HL-60 (cell line): ENCODE results near the gene TGFBR3.

Experiments
- DNase-seq, 2 experiments: peaks; one replicate each; pipeline ENCODE4 v3.0.0-alpha.2; 2010 to 2020; ENCODE audit warnings: low read depth in 1 of 2, low spot score in 1 of 2
- H3K27ac ChIP-seq: fragments of 250-450 bp; sonication (Bioruptor Pico); replicated peaks from 2 replicates; pipeline ENCODE4 v1.5.1; 2020; ENCODE audit warnings: mild to moderate bottlenecking, moderate library complexity
- H3K27me3 ChIP-seq: fragments of 250-450 bp; sonication (Bioruptor Pico); 2 replicates; pipeline ENCODE4 v1.5.1; 2021; ENCODE audit warnings: mild to moderate bottlenecking, moderate library complexity; ENCODE audit not compliant: insufficient read depth, poor library complexity, severe bottlenecking
- H3K4me3 ChIP-seq: replicated peaks from 2 replicates; pipeline ENCODE4 v1.5.1; 2011; ENCODE audit warnings: mild to moderate bottlenecking, control low read depth, low read length; ENCODE audit not compliant: insufficient read depth
- CTCF ChIP-seq: IDR thresholded peaks from one replicate; pipeline ENCODE4 v1.5.1; 2011; ENCODE audit warnings: low read length, control low read depth, inconsistent platforms; ENCODE audit not compliant: insufficient read depth
- GABPA ChIP-seq: IDR thresholded peaks from 2 replicates; pipeline ENCODE4 v1.6.1; 2012; ENCODE audit warnings: low read depth
- POLR2AphosphoS5 ChIP-seq: IDR thresholded peaks from 2 replicates; pipeline ENCODE4 v1.6.1; 2012; ENCODE audit warnings: low read depth
- REST ChIP-seq: IDR thresholded peaks from 2 replicates; pipeline ENCODE4 v1.6.1; 2012; ENCODE audit warnings: low read depth; ENCODE audit not compliant: insufficient replicate concordance
- SPI1 ChIP-seq: IDR thresholded peaks from 2 replicates; pipeline ENCODE4 v1.6.1; 2012; ENCODE audit warnings: low read depth, mild to moderate bottlenecking, borderline replicate concordance

TGFBR3 gene

GRCh38 chr1:91768786-91769725, 116.9 kb downstream of the TGFBR3 start:
- no peak for DNase-seq
- no peak for TF ChIP-seq CTCF
- TF ChIP-seq REST: no peak
- no peak for TF ChIP-seq POLR2AphosphoS5
- no peak for TF ChIP-seq SPI1
- TF ChIP-seq GABPA: no peak
- Histone ChIP-seq H3K27me3 (no peaks in the 10 kb centered on the region), H3K27ac (no peak overlapping the region), H3K4me3 (no peak overlapping the region)

- DNase-seq: no peak
- Histone ChIP-seq H3K4me3 (no peak overlapping the region), H3K27me3 (no peaks in the 10 kb centered on the region), H3K27ac (no peak overlapping the region)
- TF ChIP-seq POLR2AphosphoS5: no peak
- TF ChIP-seq CTCF: no peak
- no peak for TF ChIP-seq REST
These were observed 117.8 kb downstream of the TGFBR3 start for GRCh38 chr1:91768120-91768519.

- DNase-seq: no peak
- Histone ChIP-seq H3K27ac (no peak overlapping the region), H3K27me3 (no peaks in the 10 kb centered on the region), H3K4me3 (no peak overlapping the region)
- no peak for TF ChIP-seq POLR2AphosphoS5
- no peak for TF ChIP-seq CTCF
- TF ChIP-seq GABPA: no peak
- TF ChIP-seq SPI1: no peak
- no peak for TF ChIP-seq REST
These were observed 119.1 kb downstream of the TGFBR3 start for GRCh38 chr1:91766883-91767282.
